HAP-1 (cell line): ENCODE data around the gene CECR2.

Source experiments
- DNase-seq, 2 experiments: peaks; one replicate each; pipeline ENCODE4 v3.0.0-alpha.2; 2016 to 2020; ENCODE audit warnings: low spot score in 2 of 2
- H3K27me3 ChIP-seq: fragments of 250-450 bp; sonication (Bioruptor Pico); 2 replicates; pipeline ENCODE4 v1.5.1; 2020; ENCODE audit warnings: low read depth, mild to moderate bottlenecking, moderate library complexity
- H3K36me3 ChIP-seq: fragments of 250-450 bp; sonication (Bioruptor Pico); replicated peaks from 2 replicates; pipeline ENCODE4 v1.5.1; 2020; ENCODE audit warnings: mild to moderate bottlenecking
- H3K4me1 ChIP-seq: fragments of 250-450 bp; sonication (Bioruptor Pico); 2 replicates; pipeline ENCODE4 v1.5.1; 2020; ENCODE audit warnings: mild to moderate bottlenecking
- H3K4me3 ChIP-seq: fragments of 250-450 bp; sonication (Bioruptor Pico); 2 replicates; pipeline ENCODE4 v1.5.1; 2020; ENCODE audit warnings: mild to moderate bottlenecking, moderate library complexity
- H3K9me3 ChIP-seq: fragments of 250-450 bp; sonication (Bioruptor Pico); 2 replicates; pipeline ENCODE4 v1.5.1; 2020; ENCODE audit warnings: mild to moderate bottlenecking, moderate library complexity
- in situ Hi-C: fragments of 300-500 bp; cut with MboI; formaldehyde crosslinking; loops from 3 replicates; pipeline ENCODE4 v1.14.3; 2020; ENCODE audit warnings: low sequenced_read_pairs, inconsistent platforms, mixed read lengths

CECR2 gene

DNA sequence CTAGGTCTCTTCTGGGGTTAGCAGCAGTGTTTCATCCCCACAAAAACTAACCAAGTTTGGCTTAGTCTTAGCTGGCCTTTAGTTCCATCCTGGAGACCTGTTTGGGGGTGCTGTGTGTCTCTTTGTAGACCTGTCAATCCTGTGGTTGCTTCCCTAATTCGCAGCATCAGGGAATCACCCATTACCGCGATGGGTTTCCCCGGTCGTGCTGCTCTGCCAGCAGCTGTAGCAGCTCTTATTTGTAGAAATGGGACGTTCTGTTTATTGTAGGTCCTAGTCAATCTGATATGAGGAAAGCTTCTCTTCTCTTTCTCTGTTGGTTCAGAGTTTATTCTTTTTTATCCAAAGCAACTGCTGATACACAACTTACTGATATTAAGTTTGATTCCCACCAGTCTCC, 91.6 kb downstream of the CECR2 start:
- peaks cover 12% of the 10 kb centered on the region for H3K4me1 ChIP-seq
- in situ Hi-C loops = no loop called here

DNA sequence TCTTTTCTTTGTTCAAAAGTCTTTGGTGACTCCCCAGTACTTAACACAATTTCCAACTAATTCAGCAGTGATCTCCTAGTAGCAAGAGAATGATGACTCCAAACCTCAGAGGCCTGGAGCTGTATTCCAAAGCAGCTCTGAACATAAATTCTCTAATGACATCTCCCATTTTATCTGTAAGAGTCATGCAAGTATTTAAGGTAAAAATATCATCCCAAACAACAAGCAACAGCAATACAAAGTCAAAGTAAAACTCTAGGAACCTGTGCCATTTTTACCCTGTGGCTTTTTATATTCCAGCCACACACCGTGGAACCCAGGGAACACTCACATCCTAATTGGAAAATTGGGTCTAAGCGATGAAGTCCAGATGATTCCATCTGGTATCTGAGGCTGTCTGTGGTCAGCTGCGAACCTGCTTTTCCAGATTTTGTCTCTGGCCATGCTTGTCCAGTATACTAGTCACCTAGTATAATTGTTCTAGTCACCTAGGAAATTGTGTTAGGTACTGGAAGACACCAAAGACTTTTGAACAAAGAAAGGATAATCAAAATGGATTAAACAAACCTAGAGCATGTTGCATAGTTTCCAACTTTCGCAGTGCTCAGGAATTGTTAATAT, 101.7 kb downstream of the CECR2 start:
- Histone ChIP-seq H3K9me3 (no peaks in the 10 kb centered on the region), H3K4me3 (no peak overlapping the region), H3K4me1 (peaks cover 24% of the 10 kb centered on the region), H3K36me3 (no peaks in the 10 kb centered on the region), H3K27me3 (no peaks in the 10 kb centered on the region)
- no peak for DNase-seq
- in situ Hi-C loops = no loop called here

More for the DNA sequence above, 91.6 kb downstream of the CECR2 start:
- Histone ChIP-seq H3K9me3 (no peaks in the 10 kb centered on the region), H3K27me3 (no peaks in the 10 kb centered on the region), H3K36me3 (no peaks in the 10 kb centered on the region), H3K4me3 (no peak overlapping the region)
- DNase-seq = no peak

DNA sequence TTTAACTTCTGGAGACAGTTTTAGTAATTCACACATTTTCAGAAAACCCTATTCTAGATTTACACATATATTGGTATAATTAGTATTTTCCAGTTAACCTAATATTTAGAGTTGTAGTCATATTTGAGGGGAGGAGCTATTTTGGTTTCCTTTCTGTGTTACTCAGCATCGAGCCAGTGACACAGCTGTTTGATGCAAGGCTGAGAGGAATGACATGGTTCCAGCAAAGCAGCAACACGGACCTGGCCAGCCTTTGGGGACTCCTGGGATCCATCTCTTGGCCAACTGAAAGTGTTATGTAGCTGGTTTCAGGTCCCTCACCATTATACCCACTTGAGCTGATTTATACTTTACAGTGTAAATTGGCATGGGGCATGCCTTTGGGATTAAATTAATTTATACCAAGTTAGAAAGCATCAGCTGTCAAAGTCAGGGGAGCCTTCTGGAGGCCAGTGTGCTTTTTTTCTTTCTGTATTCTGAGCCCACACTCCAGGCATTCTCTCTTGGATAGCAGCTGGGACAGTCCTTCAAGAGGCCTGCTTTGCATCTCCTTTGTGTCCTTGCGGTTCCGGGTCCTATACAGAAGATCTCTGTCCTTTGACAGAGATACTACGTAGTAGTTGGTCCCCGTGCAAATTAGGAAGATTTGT, 102.8 kb downstream of the CECR2 start:
- Histone ChIP-seq H3K4me1 (peaks cover 34% of the 10 kb centered on the region), H3K27me3 (no peaks in the 10 kb centered on the region)
- DNase-seq = no peak

DNA sequence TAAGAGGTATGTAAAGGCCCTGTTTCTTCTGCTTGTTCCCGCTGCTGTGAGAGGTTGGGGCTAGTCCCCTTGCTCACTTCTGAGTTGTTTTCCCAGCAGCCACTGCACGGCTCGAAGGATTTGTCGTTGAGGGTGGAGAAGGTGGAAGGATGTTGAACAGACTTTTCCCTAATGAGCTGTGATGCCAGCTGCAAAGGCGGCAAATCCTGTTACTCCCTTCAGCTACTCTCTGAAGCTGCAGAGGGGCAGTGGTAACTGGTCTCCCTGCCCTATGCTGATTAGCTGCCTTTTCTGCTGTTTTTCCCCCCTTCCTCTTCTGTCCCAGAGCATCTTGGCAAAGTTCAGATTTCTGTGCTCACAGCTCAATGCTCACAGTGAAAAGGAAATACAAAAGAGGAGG, 103.7 kb downstream of the CECR2 start:
- DNase-seq = no peak
- no peaks in the 10 kb centered on the region for H3K9me3 ChIP-seq
- H3K36me3 ChIP-seq = no peaks in the 10 kb centered on the region
- no peak overlapping the region for H3K4me3 ChIP-seq
- in situ Hi-C loops = no loop called here
- no peaks in the 10 kb centered on the region for H3K27me3 ChIP-seq
- H3K4me1 ChIP-seq = peaks cover 32% of the 10 kb centered on the region

More for the DNA sequence above, 102.8 kb downstream of the CECR2 start:
- Histone ChIP-seq H3K4me3 (no peak overlapping the region), H3K36me3 (no peaks in the 10 kb centered on the region), H3K9me3 (no peaks in the 10 kb centered on the region)
- in situ Hi-C loops = no loop called here

DNA sequence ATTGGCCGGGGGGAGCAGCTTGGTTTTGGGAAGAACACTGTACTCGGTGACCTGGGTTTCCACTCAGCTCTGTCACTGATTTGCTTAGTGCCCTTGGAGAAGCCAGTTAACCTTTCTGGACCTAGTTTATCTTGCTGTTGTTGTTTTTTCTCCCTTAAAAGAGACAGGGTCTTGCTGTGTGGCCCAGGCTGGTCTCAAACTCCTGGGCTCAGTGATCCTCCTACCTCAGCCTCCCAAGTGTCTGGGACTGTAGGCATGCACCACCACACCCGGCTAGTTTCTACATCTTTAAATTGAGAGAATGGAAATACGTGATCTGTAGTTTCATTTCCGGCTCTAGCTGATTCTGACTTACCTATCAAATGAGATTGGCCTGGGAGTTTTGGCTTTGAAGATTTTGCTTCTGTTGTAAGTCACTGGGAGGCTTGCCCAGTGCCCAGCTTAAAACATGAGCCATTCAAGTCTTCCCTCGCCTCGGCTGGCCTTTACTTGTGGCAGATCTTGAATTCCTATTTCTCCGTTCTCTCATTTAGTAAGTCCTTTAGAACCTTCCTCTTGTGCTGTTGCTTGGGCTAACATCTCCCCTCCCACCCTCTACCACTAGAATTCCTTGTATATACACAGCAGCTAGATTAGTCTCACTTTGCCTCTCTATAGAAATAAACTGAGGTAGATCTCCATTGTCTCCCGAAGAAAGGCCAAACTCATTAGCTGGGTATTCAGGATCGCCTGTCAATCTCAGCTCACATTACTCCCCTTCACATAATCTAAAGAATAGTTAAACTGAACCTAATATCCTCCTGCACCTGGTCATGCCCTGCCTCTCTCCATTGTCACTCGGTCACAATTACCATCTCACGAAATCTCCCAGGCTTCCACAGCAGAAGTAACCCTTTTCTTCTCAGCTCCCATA, 106.3 kb downstream of the CECR2 start:
- no peaks in the 10 kb centered on the region for H3K27me3 ChIP-seq
- peaks cover 32% of the 10 kb centered on the region for H3K4me1 ChIP-seq
- DNase-seq = peak; percentile 58 to 85
- no peaks in the 10 kb centered on the region for H3K36me3 ChIP-seq
- H3K9me3 ChIP-seq = no peaks in the 10 kb centered on the region
- H3K4me3 ChIP-seq = no peak overlapping the region
- in situ Hi-C loops = no loop called here

DNA sequence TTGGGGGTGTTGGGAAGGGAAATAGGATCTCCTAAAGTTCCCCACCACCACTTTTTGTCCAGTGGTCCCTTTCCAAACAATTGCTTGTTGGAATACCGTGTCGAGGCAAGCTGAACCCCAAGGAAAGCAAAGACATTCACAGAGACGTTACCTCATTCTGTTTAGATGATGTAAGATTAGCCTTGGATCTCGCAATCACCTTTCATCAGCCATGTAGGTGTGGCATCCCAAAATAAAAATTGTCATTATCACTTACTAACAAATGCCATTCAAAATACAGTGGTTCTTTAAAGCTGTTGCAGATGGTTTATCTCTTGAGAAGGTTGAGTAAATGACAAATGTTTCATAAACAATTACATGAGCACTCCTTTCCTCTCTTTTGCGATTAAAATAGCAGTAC, 107.6 kb downstream of the CECR2 start:
- Histone ChIP-seq H3K36me3 (no peaks in the 10 kb centered on the region), H3K4me1 (peaks cover 32% of the 10 kb centered on the region), H3K4me3 (no peak overlapping the region), H3K27me3 (no peaks in the 10 kb centered on the region), H3K9me3 (no peaks in the 10 kb centered on the region)
- DNase-seq = no peak
- in situ Hi-C loops = no loop called here

DNA sequence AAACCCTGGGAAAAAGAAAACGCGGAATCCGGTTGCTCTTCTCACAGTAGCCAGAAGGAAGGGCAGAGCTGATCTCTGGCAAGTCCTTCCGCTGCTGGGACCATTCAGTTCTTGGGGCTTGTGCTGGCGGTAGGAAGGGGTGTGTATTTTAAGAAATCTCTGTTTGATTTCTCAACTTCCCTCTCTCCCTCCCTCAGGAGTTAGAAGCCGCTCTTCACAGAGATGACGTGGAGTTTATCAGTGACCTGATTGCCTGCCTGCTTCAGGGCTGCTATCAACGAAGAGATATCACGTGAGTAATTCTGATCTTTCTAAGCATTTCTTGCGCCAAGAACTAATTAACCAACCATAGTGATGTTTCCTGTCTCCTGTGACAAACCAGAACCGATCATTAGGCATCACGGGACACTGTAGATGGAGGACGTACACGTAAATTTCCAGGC, 108.2 kb downstream of the CECR2 start:
- Histone ChIP-seq H3K4me1 (peaks cover 31% of the 10 kb centered on the region), H3K36me3 (no peaks in the 10 kb centered on the region), H3K4me3 (no peak overlapping the region), H3K27me3 (no peaks in the 10 kb centered on the region), H3K9me3 (no peaks in the 10 kb centered on the region)
- in situ Hi-C loops = no loop called here
- no peak for DNase-seq

DNA sequence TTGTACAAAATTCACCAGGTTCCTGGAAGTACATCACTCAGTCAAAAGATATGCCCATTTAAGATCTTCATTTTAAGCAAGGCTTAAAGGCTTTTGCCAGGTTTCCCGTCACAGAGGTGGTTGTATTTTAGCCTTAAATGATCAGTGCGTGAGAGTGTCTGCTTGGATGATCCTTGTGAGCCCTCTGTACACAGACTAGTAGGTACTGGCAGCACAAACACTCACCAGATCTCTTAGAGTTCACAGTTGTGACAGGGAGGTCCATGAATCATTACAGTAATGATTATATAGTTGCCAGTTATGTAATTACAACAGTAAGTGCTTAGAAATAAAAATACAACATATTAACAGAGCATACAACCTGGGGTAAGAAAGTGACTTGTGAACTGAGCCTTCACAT, 109.9 kb downstream of the CECR2 start:
- no peak for DNase-seq
- no peaks in the 10 kb centered on the region for H3K36me3 ChIP-seq
- in situ Hi-C loops = no loop called here

DNA sequence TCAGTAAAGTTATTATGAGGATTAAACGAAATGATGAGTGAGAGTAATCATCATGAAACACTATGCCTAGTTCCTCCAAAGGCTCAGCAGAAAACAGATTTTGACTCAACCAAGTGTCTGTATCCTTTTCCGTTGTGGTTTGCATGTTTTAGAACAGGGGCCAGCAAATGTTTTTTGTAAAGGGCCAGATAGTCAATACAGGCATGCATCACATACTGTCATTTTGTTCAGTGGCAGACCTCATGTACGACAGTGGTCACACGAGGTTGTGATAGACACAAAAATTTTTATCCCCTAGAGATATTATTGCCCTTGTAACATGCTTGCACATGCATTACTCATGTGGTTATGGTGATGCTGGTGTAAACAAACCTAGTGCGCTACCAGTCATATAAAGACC, 112.2 kb downstream of the CECR2 start:
- no peaks in the 10 kb centered on the region for H3K27me3 ChIP-seq
- DNase-seq = no peak
- H3K36me3 ChIP-seq = no peaks in the 10 kb centered on the region
- peaks cover 6% of the 10 kb centered on the region for H3K4me1 ChIP-seq
- in situ Hi-C loops = no loop called here
- H3K9me3 ChIP-seq = no peaks in the 10 kb centered on the region
- no peak overlapping the region for H3K4me3 ChIP-seq

More for the DNA sequence above, 109.9 kb downstream of the CECR2 start:
- Histone ChIP-seq H3K27me3 (no peaks in the 10 kb centered on the region), H3K4me3 (no peak overlapping the region), H3K9me3 (no peaks in the 10 kb centered on the region), H3K4me1 (peaks cover 21% of the 10 kb centered on the region)

DNA sequence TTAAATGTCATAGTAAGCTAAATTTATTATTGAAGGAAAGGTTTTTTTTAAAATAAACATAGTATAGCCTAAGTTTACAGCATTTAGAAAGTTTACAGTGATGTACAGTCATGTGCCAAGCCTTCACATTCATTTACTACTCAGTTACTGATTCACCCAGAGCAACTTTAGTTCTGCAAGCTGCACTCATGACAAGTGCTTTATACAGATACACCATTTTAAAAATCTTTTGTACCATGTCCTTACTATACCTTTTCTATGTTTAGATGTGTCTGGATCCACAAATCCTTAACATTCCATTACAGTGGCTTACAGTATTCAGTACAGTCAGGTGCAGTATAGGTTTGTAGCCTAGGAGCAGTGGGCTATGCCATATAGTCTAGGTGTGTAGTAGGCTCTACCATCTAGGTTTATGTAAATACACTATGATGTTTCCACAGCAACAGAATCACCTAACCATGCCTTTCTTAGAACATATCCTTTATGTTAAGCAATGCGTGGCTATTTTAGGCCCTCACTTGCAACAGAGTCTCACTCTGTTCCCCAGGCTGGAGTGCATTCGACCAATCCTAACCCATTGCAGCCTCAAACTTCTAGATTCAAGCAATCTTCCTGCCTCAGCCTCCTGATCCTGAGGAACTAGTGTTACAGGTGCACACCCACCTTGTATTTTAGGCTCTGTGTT, 114.6 kb downstream of the CECR2 start:
- Histone ChIP-seq H3K9me3 (no peaks in the 10 kb centered on the region), H3K36me3 (no peaks in the 10 kb centered on the region), H3K4me3 (no peak overlapping the region), H3K27me3 (no peaks in the 10 kb centered on the region), H3K4me1 (peaks cover 4% of the 10 kb centered on the region; the same call in 1 of the 2 replicates)
- no peak for DNase-seq
- in situ Hi-C loops = no loop called here

DNA sequence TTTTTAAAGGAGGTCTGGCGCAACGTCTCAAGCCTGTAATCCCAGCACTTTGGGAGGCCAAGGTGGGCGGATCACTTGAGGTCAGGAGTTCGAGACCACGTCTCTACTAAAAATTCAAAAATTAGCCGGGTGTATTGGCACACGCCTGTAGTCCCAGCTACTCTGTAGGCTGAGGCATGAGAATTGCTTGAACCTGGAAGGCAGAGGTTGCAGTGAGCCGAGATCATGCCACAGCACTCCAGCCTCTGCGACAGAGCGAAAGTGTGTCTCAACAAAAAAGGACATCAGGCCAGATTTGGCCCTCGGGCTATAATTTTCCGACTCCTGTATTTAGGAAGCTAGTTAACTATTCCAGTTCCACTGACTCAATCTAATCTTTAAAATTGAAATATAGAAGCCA, 115.3 kb downstream of the CECR2 start:
- DNase-seq = no peak
- Histone ChIP-seq H3K4me1 (peaks cover 4% of the 10 kb centered on the region; the same call in 1 of the 2 replicates), H3K9me3 (no peaks in the 10 kb centered on the region), H3K27me3 (no peaks in the 10 kb centered on the region), H3K4me3 (no peak overlapping the region), H3K36me3 (no peaks in the 10 kb centered on the region)
- in situ Hi-C loops = no loop called here

DNA sequence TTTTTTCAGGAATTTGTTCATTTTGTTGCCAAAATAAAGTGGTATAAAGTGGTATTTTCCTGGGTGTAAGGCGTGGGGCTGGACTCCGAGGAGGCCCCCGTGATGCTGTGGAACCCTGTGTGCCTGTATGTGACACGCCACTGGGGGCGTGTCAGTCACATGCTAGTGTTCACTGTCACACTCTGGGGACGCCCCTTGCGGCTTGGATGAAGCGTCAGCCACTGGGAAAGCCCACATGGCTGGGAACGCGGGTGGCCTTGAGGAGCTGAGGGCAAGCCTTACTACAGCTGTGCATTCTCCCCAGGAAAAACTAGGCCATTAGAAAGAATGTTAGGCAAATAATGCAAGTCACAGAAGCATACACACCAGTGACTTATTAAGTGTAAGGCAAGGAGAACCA, 117.1 kb downstream of the CECR2 start:
- no peaks in the 10 kb centered on the region for H3K36me3 ChIP-seq
- no peaks in the 10 kb centered on the region for H3K27me3 ChIP-seq
- no peak for DNase-seq
- H3K4me3 ChIP-seq = no peak overlapping the region
- peaks cover 4% of the 10 kb centered on the region; the same call in 1 of the 2 replicates for H3K4me1 ChIP-seq
- in situ Hi-C loops = no loop called here
- H3K9me3 ChIP-seq = no peaks in the 10 kb centered on the region

DNA sequence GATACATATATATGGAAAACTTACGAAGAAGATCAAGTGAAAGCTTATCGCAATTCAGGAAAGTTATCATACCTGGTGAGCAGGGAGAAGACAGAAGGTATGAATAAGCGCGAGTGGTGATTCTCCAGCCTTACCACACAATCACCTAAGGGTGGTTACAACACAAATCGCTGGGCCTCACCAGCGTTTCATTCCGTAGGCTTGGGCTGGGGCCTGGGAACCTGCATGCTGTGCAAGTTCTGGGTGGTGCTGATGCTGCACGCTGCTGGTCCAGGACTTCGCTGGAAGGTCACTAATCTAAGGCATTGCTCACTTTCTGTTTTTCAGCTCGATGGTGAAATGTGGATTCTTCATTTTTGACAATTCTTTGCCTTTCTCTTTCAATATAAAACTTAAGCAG, 117.5 kb downstream of the CECR2 start:
- DNase-seq = no peak
- Histone ChIP-seq H3K27me3 (no peaks in the 10 kb centered on the region), H3K36me3 (no peaks in the 10 kb centered on the region), H3K4me3 (no peak overlapping the region), H3K9me3 (no peaks in the 10 kb centered on the region), H3K4me1 (peaks cover 4% of the 10 kb centered on the region; the same call in 1 of the 2 replicates)
- in situ Hi-C loops = no loop called here
